ENCODE measurements around the gene SEC23B. TPM values are rescaled to one million over a fixed set of nuclear protein-coding genes. Genes with fewer than 3 reads are reported as not detected.

The SEC23B gene
- polyA plus RNA-seq, 1 of the 3 experiments (the other 2 are of a cell fraction): 55.2 TPM

DNA sequence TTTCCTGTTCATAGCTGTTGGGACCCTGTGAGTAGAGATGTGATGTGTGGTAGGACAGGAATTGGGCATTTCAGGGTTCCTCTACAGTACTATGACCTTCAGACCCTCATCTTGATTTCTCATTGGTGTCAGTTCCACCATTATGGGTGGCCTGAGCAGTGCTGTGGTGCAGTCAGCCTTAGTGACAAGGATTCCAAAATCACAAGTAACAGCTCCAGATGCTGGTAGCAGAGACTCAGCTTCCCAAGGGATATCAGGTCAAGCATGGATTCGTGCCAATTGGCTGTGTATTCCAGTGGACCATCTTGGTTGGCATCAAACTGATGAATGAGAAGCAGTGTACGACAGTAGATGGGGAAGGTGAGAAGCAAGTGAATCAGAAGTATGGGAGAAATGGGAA lies 63.3 kb downstream of the SEC23B start:
- CTCF ChIA-PET: no interaction called here
- Histone ChIP-seq H3K36me3 (replicated peaks in 1 of 2; ENCODE audit: control insufficient read depth in 1 of 2, insufficient read depth in 2 of 2, low read length in 1 of 2) (peaks cover 12 to 16% of the 10 kb centered on the region in 2 experiments), H3K9ac (no peak overlapping the region), H3K9me2 (no peaks in the 10 kb centered on the region), H4K20me1 (ENCODE audit: insufficient read depth) (no peaks in the 10 kb centered on the region), H3K4me3 (ENCODE audit: low read depth in 2 of 2, low read length in 1 of 2) (no peak overlapping the region), H3K9me3 (no peaks in the 10 kb centered on the region), H3K27ac (ENCODE audit: low read depth in 2 of 2, low read length in 1 of 2) (no peak overlapping the region), H3K27me3 (ENCODE audit: insufficient read depth) (no peaks in the 10 kb centered on the region), H3F3A (replicated peaks; ENCODE audit: insufficient read depth) (peaks cover 12% of the 10 kb centered on the region), H3K4me1 (ENCODE audit: control insufficient read depth in 1 of 2, insufficient read depth in 2 of 2, low read depth in 1 of 2, low read length in 1 of 2) (peaks cover 0 to 4% of the 10 kb centered on the region in 2 experiments; a peak in 1 of 4 replicates), H3K79me2 (ENCODE audit: insufficient read depth) (peaks cover 23% of the 10 kb centered on the region), H2AFZ (ENCODE audit: low read depth) (no peak overlapping the region), H3K4me2 (no peak overlapping the region)
- TF ChIP-seq PBX3 (IDR thresholded peaks at IDR 0.05) (no peak), TCF12 (IDR thresholded peaks at IDR 0.05) (no peak), RFX5 (IDR thresholded peaks at IDR 0.05; ENCODE audit: low read length) (no peak), FOXJ3 (CRISPR knock-in tag; IDR thresholded peaks at IDR 0.05) (no peak), ELF1 (IDR thresholded peaks at IDR 0.05) (no peak), MXI1 (IDR thresholded peaks at IDR 0.05; ENCODE audit: low read depth, low read length) (no peak), TAF1 (IDR thresholded peaks at IDR 0.05; ENCODE audit: borderline replicate concordance, low read depth, low read length) (no peak), MAX (IDR thresholded peaks at IDR 0.05; ENCODE audit: low read depth) (no peak), EP300 (IDR thresholded peaks at IDR 0.05; ENCODE audit: borderline replicate concordance in 1 of 2, low read depth in 1 of 2, low read length in 1 of 2) (no peak), NRF1 (IDR thresholded peaks at IDR 0.05; ENCODE audit: low read depth, low read length) (no peak), YY1 (IDR thresholded peaks at IDR 0.05; ENCODE audit: low read depth) (no peak), JUND (IDR thresholded peaks at IDR 0.05) (no peak), NFIC (IDR thresholded peaks at IDR 0.05; ENCODE audit: borderline replicate concordance) (no peak), USF1 (IDR thresholded peaks at IDR 0.05; ENCODE audit: borderline replicate concordance, low read depth) (no peak)
- TF ChIP-seq, protein P1, sequence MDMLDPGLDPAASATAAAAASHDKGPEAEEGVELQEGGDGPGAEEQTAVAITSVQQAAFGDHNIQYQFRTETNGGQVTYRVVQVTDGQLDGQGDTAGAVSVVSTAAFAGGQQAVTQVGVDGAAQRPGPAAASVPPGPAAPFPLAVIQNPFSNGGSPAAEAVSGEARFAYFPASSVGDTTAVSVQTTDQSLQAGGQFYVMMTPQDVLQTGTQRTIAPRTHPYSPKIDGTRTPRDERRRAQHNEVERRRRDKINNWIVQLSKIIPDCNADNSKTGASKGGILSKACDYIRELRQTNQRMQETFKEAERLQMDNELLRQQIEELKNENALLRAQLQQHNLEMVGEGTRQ (IDR thresholded peaks at IDR 0.05; ENCODE audit: borderline replicate concordance, low read depth, low read length): no peak
- TF ChIP-seq, protein P2, sequence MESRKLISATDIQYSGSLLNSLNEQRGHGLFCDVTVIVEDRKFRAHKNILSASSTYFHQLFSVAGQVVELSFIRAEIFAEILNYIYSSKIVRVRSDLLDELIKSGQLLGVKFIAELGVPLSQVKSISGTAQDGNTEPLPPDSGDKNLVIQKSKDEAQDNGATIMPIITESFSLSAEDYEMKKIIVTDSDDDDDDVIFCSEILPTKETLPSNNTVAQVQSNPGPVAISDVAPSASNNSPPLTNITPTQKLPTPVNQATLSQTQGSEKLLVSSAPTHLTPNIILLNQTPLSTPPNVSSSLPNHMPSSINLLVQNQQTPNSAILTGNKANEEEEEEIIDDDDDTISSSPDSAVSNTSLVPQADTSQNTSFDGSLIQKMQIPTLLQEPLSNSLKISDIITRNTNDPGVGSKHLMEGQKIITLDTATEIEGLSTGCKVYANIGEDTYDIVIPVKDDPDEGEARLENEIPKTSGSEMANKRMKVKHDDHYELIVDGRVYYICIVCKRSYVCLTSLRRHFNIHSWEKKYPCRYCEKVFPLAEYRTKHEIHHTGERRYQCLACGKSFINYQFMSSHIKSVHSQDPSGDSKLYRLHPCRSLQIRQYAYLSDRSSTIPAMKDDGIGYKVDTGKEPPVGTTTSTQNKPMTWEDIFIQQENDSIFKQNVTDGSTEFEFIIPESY (IDR thresholded peaks at IDR 0.05; ENCODE audit: borderline replicate concordance, low read depth): no peak
- WGBS (ENCODE audit: low lambda C conversion rate): 90% methylated on average over 2 of the region's 2 CpGs
- POLR2A ChIA-PET: no interaction called here
- no peak for DNase-seq

Measured in SK-N-SH (cell line).